NCI-H526 treated with DMSO at 0.1 percent for 48 hours (cell line): ENCODE results near the gene SCAF8.
A peak's percentile ranks its signal among the peaks of the same experiment; 100 is the strongest.
"Not testable (repeated sequence)": the region's sequence is repeated elsewhere in the genome, so short reads cannot be mapped to it uniquely, and the experiment has no call there.

Experiments
- DNase-seq: peaks from one replicate; lab custom pipeline; 2025; lab: John Stamatoyannopoulos, UW

SCAF8 gene

GRCh38 chr6:154733183-154733625 is at the start of gene SCAF8:
TSS of gene SCAF8 (plus strand) at chr6:154733416. CDS start at chr6:154733901, 485 bp downstream.
- peak; percentile 68 for DNase-seq

- DNase-seq: no peak
Observed at GRCh38 chr6:154683756-154684523, 49.3 kb upstream of the SCAF8 start.

GRCh38 chr6:154686162-154686561 is 47.1 kb upstream of the SCAF8 start:
- DNase-seq: no peak

- DNase-seq: no peak
Observed at GRCh38 chr6:154689493-154690255, 43.5 kb upstream of the SCAF8 start.

- no peak for DNase-seq
Observed at GRCh38 chr6:154690857-154691256, 42.4 kb upstream of the SCAF8 start.

- no peak for DNase-seq
Observed at GRCh38 chr6:154696661-154697060, 36.6 kb upstream of the SCAF8 start.

GRCh38 chr6:154703124-154703523 is 30.1 kb upstream of the SCAF8 start:
- DNase-seq: no peak

- no peak for DNase-seq
Observed at GRCh38 chr6:154705471-154706113, 27.6 kb upstream of the SCAF8 start.

GRCh38 chr6:154706389-154706788 is 26.8 kb upstream of the SCAF8 start:
- DNase-seq: no peak

- DNase-seq: no peak
Observed at GRCh38 chr6:154709621-154710020, 23.6 kb upstream of the SCAF8 start.

- DNase-seq: no peak
Observed at GRCh38 chr6:154710689-154711088, 22.5 kb upstream of the SCAF8 start.

GRCh38 chr6:154715446-154715845 is 17.8 kb upstream of the SCAF8 start:
- no peak for DNase-seq

GRCh38 chr6:154716350-154716749 is 16.9 kb upstream of the SCAF8 start:
- DNase-seq: not testable (repeated sequence)

- no peak for DNase-seq
Observed at GRCh38 chr6:154719433-154719832, 13.8 kb upstream of the SCAF8 start.

GRCh38 chr6:154719854-154720253 is 13.4 kb upstream of the SCAF8 start:
- DNase-seq: no peak

- DNase-seq: no peak
Observed at GRCh38 chr6:154721460-154721859, 11.8 kb upstream of the SCAF8 start.

- no peak for DNase-seq
Observed at GRCh38 chr6:154726887-154727286, 6.3 kb upstream of the SCAF8 start.

- no peak for DNase-seq
Observed at GRCh38 chr6:154731296-154732218, 1.7 kb upstream of the SCAF8 start.

- DNase-seq: peak; percentile 69
Observed at GRCh38 chr6:154732538-154733182, 556 bp upstream of the SCAF8 start.

- peak; percentile 91 for DNase-seq
Observed at GRCh38 chr6:154733626-154734382, 588 bp downstream of the SCAF8 start.
